Measurements from ENCODE around the gene WNT6. TPM values are rescaled to one million over a fixed set of nuclear protein-coding genes. Genes with fewer than 3 reads are reported as not detected.

The WNT6 gene
- total RNA-seq, 1 experiment from 2014 or later = 1.4 TPM

DNA sequence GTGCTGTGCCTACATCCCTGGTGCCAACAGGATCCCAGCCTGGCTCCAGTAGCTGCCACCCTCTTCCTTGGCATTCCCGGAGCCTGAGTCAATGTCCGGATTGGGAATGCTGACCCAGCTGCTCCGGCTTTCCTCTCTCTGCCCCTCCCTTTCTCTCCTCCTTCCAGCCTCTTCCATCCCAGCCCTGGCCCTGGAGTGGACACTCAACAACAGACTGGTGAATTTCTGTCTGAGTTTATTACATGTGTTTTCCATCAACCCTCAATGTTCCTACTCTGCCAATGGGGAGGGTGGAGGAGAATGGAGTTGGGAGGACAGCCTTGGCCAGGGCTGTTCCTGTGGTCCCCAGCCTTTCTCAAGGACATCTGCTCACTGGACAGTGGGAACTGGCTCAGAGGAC, 27.1 kb upstream of the WNT6 start:
- peak; percentile 57 for ATAC-seq
- no peak overlapping the region for H3K27ac ChIP-seq (ENCODE audit: low read depth, low read length)
- intact Hi-C loops (cut with micrococcal nuclease) = no loop called here
- CTCF ChIA-PET = no interaction called here
- H3K27me3 ChIP-seq (ENCODE audit: insufficient read depth, low read length) = no peaks in the 10 kb centered on the region
- no peaks in the 10 kb centered on the region for H3K9me2 ChIP-seq (ENCODE audit: insufficient read depth)
- RAD21 ChIA-PET (ENCODE audit: low non-redundant PET in 1 of 2, low total read pairs in 2 of 2, uncharacterized antibody in 2 of 2, unreplicated experiment in 2 of 2) = no interaction called here
- H3K4me3 ChIP-seq (replicated peaks in 1 of 2; ENCODE audit: low read depth in 1 of 2, low read length in 2 of 2) = peak overlapping the region in 1 of 2 experiments; percentile 5; a peak in 1 of 4 replicates
- no peaks in the 10 kb centered on the region for H3K9me3 ChIP-seq (ENCODE audit: control insufficient read depth in 1 of 2, insufficient read depth in 1 of 2, low read depth in 1 of 2, low read length in 2 of 2)
- no peak overlapping the region for H3K9ac ChIP-seq (ENCODE audit: low read length)
- H3K4me2 ChIP-seq (ENCODE audit: low read length) = peak overlapping the region; percentile 52
- POLR2A ChIA-PET = interaction anchor here (1.3 kb wide), 1 partner anchor 9 kb away, joined by 3 read pairs; no protein-coding TSS in a partner anchor
- no TSS peak for BruUV-seq (replicated peaks)
- peak overlapping the region; percentile 65 for H2AFZ ChIP-seq (ENCODE audit: low read depth, low read length, poor library complexity, severe bottlenecking)
- no peaks in the 10 kb centered on the region for H3K79me2 ChIP-seq (ENCODE audit: insufficient read depth, low read length)
- no peaks in the 10 kb centered on the region for H4K20me1 ChIP-seq (ENCODE audit: insufficient read depth)
- H3K36me3 ChIP-seq (ENCODE audit: control insufficient read depth in 1 of 2, insufficient read depth in 2 of 2, low read length in 2 of 2) = no peaks in the 10 kb centered on the region
- no peak for DNase-seq (ENCODE audit: low read depth, low spot score)
- peak; percentile 49 for TF ChIP-seq JUND (IDR thresholded peaks at IDR 0.05)
- no peak for TF ChIP-seq EZH2phosphoT487 (IDR thresholded peaks at IDR 0.05; ENCODE audit: borderline replicate concordance)
- 0 out of 2 replicates have a peak, but pooled peaks have one; percentile 39 for TF ChIP-seq FOSL1 (IDR thresholded peaks at IDR 0.05; ENCODE audit: low read depth)
- peaks cover 28 to 40% of the 10 kb centered on the region in 2 experiments for H3K4me1 ChIP-seq (ENCODE audit: control insufficient read depth in 1 of 2, insufficient read depth in 2 of 2, low read length in 2 of 2)

DNA sequence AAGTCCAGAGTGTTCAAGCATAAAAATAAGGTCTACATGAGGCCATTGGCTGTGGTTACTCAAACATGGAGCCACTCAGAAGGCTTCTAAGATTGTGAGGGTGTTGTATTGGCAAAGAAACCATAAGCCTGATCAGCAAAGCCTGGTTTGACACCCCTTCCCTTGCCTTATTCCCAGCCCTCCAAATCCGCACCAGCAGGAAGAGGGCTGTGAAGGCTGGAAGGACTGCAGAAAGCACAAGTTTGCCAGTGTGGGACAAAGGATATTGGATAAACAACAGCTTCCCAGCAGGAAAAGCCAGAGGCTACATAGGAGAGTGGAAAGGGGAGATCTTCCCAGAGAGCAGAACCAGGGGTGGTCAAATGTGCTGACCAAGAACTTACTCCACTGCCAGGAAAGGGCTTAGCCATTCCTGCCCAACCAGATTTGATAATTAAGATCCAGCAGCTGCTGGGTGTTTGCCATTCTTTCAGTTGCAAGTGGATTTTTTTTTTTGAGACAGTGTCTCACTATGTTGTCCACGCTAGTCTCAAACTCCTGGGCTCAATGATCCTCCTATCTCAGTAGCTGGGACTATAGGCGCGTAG, 26.5 kb upstream of the WNT6 start:
- Histone ChIP-seq H3K4me1 (ENCODE audit: control insufficient read depth in 1 of 2, insufficient read depth in 2 of 2, low read length in 2 of 2) (peaks cover 28 to 40% of the 10 kb centered on the region in 2 experiments), H3K36me3 (ENCODE audit: control insufficient read depth in 1 of 2, insufficient read depth in 2 of 2, low read length in 2 of 2) (no peaks in the 10 kb centered on the region), H3K27me3 (ENCODE audit: insufficient read depth, low read length) (no peaks in the 10 kb centered on the region), H3K79me2 (ENCODE audit: insufficient read depth, low read length) (no peaks in the 10 kb centered on the region), H3K27ac (ENCODE audit: low read depth, low read length) (no peak overlapping the region), H4K20me1 (ENCODE audit: insufficient read depth) (no peaks in the 10 kb centered on the region), H3K4me2 (ENCODE audit: low read length) (peak overlapping the region; percentile 52; the same call in 1 of the 2 replicates), H3K9ac (ENCODE audit: low read length) (no peak overlapping the region), H3K9me2 (ENCODE audit: insufficient read depth) (no peaks in the 10 kb centered on the region), H2AFZ (ENCODE audit: low read depth, low read length, poor library complexity, severe bottlenecking) (no peak overlapping the region), H3K4me3 (replicated peaks in 1 of 2; ENCODE audit: low read depth in 1 of 2, low read length in 2 of 2) (no peak overlapping the region), H3K9me3 (ENCODE audit: control insufficient read depth in 1 of 2, insufficient read depth in 1 of 2, low read depth in 1 of 2, low read length in 2 of 2) (no peaks in the 10 kb centered on the region)
- intact Hi-C loops (cut with micrococcal nuclease) = no loop called here
- DNase-seq (ENCODE audit: low read depth, low spot score) (no peak), ATAC-seq (no peak)
- TF ChIP-seq ELF1 (IDR thresholded peaks at IDR 0.05; ENCODE audit: borderline replicate concordance, low read depth) (no peak), CBX3 (IDR thresholded peaks at IDR 0.05; ENCODE audit: low read depth) (no peak), YY1 (IDR thresholded peaks at IDR 0.05; ENCODE audit: extremely low read depth, insufficient replicate concordance, low read depth, low read length) (no peak), FOSL1 (IDR thresholded peaks at IDR 0.05; ENCODE audit: low read depth) (no peak), SP1 (IDR thresholded peaks at IDR 0.05; ENCODE audit: low read depth) (no peak), POLR2AphosphoS5 (IDR thresholded peaks at IDR 0.05; ENCODE audit: low read depth, low read length) (no peak), EZH2phosphoT487 (IDR thresholded peaks at IDR 0.05; ENCODE audit: borderline replicate concordance) (no peak), RAD21 (IDR thresholded peaks at IDR 0.05; ENCODE audit: low read depth) (no peak)
- TF ChIP-seq, protein P1, sequence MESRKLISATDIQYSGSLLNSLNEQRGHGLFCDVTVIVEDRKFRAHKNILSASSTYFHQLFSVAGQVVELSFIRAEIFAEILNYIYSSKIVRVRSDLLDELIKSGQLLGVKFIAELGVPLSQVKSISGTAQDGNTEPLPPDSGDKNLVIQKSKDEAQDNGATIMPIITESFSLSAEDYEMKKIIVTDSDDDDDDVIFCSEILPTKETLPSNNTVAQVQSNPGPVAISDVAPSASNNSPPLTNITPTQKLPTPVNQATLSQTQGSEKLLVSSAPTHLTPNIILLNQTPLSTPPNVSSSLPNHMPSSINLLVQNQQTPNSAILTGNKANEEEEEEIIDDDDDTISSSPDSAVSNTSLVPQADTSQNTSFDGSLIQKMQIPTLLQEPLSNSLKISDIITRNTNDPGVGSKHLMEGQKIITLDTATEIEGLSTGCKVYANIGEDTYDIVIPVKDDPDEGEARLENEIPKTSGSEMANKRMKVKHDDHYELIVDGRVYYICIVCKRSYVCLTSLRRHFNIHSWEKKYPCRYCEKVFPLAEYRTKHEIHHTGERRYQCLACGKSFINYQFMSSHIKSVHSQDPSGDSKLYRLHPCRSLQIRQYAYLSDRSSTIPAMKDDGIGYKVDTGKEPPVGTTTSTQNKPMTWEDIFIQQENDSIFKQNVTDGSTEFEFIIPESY (IDR thresholded peaks at IDR 0.05; ENCODE audit: extremely low read depth, insufficient replicate concordance, low read length) = no peak
- TF ChIP-seq, protein P2, sequence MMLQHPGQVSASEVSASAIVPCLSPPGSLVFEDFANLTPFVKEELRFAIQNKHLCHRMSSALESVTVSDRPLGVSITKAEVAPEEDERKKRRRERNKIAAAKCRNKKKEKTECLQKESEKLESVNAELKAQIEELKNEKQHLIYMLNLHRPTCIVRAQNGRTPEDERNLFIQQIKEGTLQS (IDR thresholded peaks at IDR 0.05) = no peak
- POLR2A ChIA-PET = interaction anchor here (1.3 kb wide), 1 partner anchor 10 kb away, joined by 3 read pairs; no protein-coding TSS in a partner anchor
- no TSS peak for BruUV-seq (replicated peaks)
- CTCF ChIA-PET = no interaction called here
- RAD21 ChIA-PET (ENCODE audit: low non-redundant PET in 1 of 2, low total read pairs in 2 of 2, uncharacterized antibody in 2 of 2, unreplicated experiment in 2 of 2) = no interaction called here

All from HCT116 (cell line).